ENCODE results near the gene TNFRSF14. TPM values are rescaled to one million over a fixed set of nuclear protein-coding genes. Genes with fewer than 3 reads are reported as not detected.
A peak's percentile ranks its signal among the peaks of the same experiment; 100 is the strongest.

TNFRSF14 gene
- total RNA-seq, 2 experiments from 2014 or later, result 145 to 152 TPM

DNA sequence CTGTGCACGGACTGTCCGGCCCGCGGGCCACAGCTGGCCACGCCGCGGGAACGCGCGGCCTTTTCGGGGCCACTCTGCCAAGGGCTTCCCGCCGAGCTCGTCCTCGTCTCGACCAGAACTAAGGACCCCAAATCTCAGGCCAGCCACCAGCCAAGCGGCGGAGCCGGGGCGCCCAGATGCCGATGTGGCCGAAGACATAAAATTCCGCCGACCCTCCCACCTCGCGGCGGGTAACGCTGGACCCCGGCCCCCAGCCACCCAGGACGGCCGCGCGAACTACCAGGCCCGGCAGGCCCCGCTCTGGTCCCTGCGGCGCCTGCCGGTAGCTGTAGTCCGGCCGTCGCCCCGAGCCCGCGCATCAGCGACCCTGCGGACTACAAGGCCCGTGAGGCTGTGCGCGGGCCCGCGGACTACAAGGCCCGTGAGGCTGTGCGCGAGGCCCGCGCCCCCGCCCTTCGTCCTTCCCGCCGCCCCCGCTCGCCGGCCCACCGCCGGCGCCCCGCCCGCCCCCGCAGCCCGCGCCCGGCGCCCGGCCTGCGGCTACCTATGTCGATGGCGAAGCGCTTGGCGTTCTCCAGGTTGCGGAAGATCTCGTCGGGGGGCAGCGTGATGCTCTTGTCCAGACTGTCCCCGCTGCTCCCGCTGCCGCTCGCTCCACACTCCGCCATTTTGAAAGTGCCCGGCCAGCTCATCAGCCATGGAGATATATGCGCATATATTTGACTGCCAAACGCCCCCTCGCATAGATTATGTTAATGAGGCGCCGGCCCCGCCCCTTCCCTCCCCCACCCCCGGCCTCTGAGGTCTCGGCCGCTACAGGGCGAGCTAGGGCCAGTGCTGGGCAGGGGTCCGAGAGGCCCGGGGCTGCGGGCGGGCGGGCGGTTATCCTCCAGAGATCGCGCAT is 30.0 kb upstream of the TNFRSF14 start, which contains the start of gene PANK4:
PANK4 (minus strand) TSS at position 677 of the 904 bp plus-strand sequence; CDS start at position 668, 9 bp downstream.
- POLR2A ChIA-PET, result interaction anchor here (0.8 to 4.7 kb wide), 12 partner anchors 16 to 225 kb away, joined by 3 to 53 read pairs (median 10); partner anchors contain the start of genes MORN1, RER1 and TNFRSF14
- no peaks in the 10 kb centered on the region for H3K36me3 Mint-ChIP-seq
- no peaks in the 10 kb centered on the region for H3K9me3 Mint-ChIP-seq
- H3K4me3 Mint-ChIP-seq, result peak within 1 kb of the TSS; percentile 85
- peak; percentile 92 for DNase-seq
- H3K27me3 Mint-ChIP-seq, result peaks cover 5% of the 10 kb centered on the region
- peaks cover 45% of the 10 kb centered on the region for H3K4me1 Mint-ChIP-seq (ENCODE audit: low read depth)
- H3K27ac Mint-ChIP-seq, result peak within 1 kb of the TSS; percentile 92
- CTCF ChIA-PET, result interaction anchor here (0.8 to 4.2 kb wide), 13 partner anchors 14 to 331 kb away, joined by 3 to 29 read pairs (median 4); partner anchors contain the start of genes PEX10, PRXL2B and TNFRSF14
- intact Hi-C loops (cut with micrococcal nuclease), result loop anchor here (1.0 to 2.0 kb wide), 6 partner anchors 22 to 607 kb away; partner anchors contain the start of genes PEX10, PRXL2B and TMEM52

DNA sequence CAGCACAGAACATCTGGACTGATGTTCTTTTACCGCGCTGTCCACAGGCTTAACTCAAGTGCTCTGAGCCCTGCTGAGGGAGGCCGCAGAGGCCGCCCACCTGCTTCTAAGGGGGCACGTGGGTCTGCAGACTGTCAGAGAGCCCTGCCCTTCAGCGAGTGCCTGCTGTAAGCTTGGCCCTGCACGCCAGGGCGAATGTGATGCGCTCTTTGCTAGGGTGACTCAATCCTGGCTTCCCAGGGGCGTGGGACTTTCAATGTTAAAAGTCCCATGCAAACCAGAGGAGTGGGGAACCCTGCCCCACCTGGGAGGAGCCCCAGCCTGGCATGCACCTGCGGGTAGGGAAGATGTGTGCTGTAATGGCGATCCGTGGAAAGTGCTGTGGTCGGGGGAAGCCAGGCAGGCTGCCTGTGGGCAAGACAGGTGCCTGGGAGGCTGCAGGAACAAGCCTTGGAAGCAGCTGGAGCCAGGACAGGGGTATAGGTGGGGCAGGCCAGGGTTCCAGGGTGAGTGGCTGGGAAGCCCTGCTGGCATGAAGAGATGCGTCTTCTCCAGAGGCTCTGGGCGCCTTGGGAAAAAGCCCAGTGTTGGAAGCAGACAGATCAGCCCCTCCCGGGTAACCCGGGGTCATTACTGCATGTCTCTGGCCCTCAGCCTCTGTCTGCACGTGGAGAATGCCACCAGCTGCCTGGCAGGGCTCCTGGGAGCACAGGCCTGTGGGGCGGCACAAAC is 29.2 kb upstream of the TNFRSF14 start:
- ChIA-PET CTCF (interaction anchor here (0.8 to 4.2 kb wide), 6 partner anchors 13 to 114 kb away, joined by 4 to 29 read pairs (median 6); partner anchors contain the start of genes PEX10 and PRXL2B), POLR2A (interaction anchor here (1.4 to 4.7 kb wide), 10 partner anchors 15 to 226 kb away, joined by 3 to 53 read pairs (median 11); partner anchors contain the start of genes MORN1, RER1 and TNFRSF14)
- Mint-ChIP-seq H3K36me3 (no peaks in the 10 kb centered on the region), H3K4me3 (peak overlapping the region; percentile 62), H3K27ac (peak overlapping the region; percentile 38), H3K27me3 (peaks cover 9% of the 10 kb centered on the region), H3K9me3 (no peaks in the 10 kb centered on the region), H3K4me1 (ENCODE audit: low read depth) (peaks cover 45% of the 10 kb centered on the region)
- intact Hi-C loops (cut with micrococcal nuclease), result loop anchor here (1.0 to 2.0 kb wide), 6 partner anchors 21 to 608 kb away; partner anchors contain the start of genes PEX10, PRXL2B and TMEM52
- peak; percentile 88 for DNase-seq

DNA sequence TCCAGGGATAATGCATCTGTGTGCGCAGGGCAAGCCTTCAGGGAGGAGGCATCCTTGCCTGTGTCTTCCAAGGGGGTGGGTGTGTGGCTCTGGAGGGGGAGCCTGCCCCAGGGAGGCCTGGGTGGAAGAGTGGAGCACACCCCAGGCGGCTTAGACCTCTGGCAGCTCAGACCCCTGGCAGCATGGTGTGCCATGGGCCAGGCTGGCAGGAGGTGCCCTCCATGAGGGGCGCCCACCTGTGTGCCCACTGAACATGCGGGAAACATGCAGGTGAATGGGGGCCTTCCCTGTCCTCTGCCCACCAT is 28.7 kb upstream of the TNFRSF14 start:
- POLR2A ChIA-PET, result interaction anchor here (1.6 to 4.7 kb wide), 4 partner anchors 19 to 227 kb away, joined by 3 to 53 read pairs (median 15); partner anchors contain the start of gene TNFRSF14
- Mint-ChIP-seq H3K27ac (no peak overlapping the region), H3K4me3 (no peak overlapping the region), H3K36me3 (no peaks in the 10 kb centered on the region), H3K27me3 (peaks cover 9% of the 10 kb centered on the region), H3K9me3 (no peaks in the 10 kb centered on the region), H3K4me1 (ENCODE audit: low read depth) (peaks cover 42% of the 10 kb centered on the region)
- intact Hi-C loops (cut with micrococcal nuclease), result loop anchor here (2.0 kb wide), 2 partner anchors 51 to 609 kb away; partner anchors contain the start of gene TMEM52
- CTCF ChIA-PET, result interaction anchor here (0.8 kb wide), 1 partner anchor 113 kb away, joined by 6 read pairs; no protein-coding TSS in a partner anchor
- DNase-seq, result no peak

DNA sequence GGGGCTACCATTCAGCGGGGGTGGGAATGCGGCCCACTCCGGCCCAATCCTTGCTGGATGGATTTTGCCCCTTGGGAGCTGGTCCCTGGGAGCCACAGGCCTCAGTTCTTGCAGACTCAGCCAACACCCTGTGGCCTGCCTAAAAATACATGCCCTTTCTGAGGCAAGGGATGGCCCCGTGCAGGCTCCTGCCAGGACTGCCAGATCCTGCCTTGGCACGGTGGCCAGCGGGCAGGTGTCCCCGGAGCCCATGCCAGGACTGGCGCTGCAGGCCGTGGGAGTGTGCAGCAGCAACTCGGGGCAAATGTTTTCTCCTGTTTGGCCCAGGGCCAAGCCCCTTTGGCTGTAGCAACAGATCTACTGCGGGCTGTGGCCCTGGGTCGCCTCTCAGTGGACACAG is 28.2 kb upstream of the TNFRSF14 start:
- DNase-seq, result no peak
- Mint-ChIP-seq H3K36me3 (no peaks in the 10 kb centered on the region), H3K4me3 (no peak overlapping the region), H3K27me3 (peaks cover 9% of the 10 kb centered on the region), H3K4me1 (ENCODE audit: low read depth) (peaks cover 37% of the 10 kb centered on the region), H3K27ac (no peak overlapping the region), H3K9me3 (no peaks in the 10 kb centered on the region)
- intact Hi-C loops (cut with micrococcal nuclease), result no loop called here
- CTCF ChIA-PET, result interaction anchor here (2.4 kb wide), 1 partner anchor 19 kb away, joined by 10 read pairs; no protein-coding TSS in a partner anchor
- POLR2A ChIA-PET, result no interaction called here

DNA sequence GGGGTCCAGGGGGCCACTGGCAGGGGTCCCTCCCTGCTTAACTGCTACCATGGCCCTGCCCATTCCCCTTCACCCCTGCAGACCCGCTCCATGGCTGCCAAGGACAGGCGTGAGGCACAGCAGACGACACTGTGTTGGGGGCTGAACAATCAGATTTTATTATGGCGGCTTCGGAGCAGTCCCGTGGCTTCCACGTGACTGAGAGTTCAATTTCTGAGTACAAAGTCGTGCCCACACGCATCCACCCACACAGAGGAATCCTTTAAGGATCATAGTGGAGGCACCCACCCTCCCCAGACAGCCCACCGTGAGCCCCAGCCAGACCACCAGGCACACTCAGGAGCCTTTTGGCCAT is 27.6 kb upstream of the TNFRSF14 start:
- intact Hi-C loops (cut with micrococcal nuclease), result no loop called here
- no peaks in the 10 kb centered on the region for H3K9me3 Mint-ChIP-seq
- POLR2A ChIA-PET, result interaction anchor here (1.8 to 3.4 kb wide), 2 partner anchors 17 to 19 kb away, joined by 7 to 16 read pairs; no protein-coding TSS in a partner anchor
- peaks cover 32% of the 10 kb centered on the region for H3K4me1 Mint-ChIP-seq (ENCODE audit: low read depth)
- H3K27me3 Mint-ChIP-seq, result peaks cover 9% of the 10 kb centered on the region
- no peaks in the 10 kb centered on the region for H3K36me3 Mint-ChIP-seq
- no peak overlapping the region for H3K27ac Mint-ChIP-seq
- no peak for DNase-seq
- CTCF ChIA-PET, result interaction anchor here (1.0 to 2.4 kb wide), 3 partner anchors 19 to 137 kb away, joined by 3 to 10 read pairs (median 6); partner anchors contain the start of genes MORN1 and RER1
- H3K4me3 Mint-ChIP-seq, result no peak overlapping the region

DNA sequence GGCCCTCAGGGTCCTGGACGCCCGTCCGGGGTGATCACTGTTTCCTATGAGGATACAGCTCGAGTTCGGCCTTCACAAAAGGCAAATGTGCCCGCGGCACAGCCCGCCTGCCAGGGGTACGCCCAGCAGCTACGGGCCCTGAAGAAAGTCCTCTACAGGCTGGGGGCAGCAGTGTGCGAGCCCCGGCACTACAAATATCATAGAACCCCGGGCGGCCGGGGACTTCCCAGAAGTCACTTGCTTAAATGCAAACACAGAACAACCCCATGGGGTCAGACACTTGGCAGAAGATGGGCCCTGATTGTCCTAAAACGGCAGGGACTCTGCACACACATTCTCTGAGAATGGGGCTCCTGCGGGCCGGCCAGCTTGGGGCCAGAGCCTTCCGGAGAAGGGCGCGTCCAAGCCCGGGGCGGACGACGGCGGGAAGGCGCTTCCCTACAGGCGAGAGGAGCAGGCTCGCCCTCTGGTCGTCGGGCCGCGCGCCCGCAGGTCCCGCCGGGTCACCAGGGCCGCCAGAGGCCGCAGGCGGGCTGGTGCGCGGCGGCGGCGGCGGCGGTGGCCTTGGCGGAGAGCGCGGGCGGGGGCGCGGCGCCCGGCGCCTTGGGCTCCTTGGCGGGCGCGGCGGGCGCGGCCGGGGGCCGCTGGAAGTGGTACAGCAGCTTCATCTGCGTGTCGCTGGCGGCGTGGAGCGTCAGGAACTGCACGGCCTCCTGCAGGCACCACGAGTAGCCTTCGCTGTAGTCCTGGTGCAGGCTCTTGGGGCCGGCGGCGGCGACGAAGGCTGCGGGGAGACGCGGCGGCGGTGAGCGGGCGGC is 27.0 kb upstream of the TNFRSF14 start:
- Mint-ChIP-seq H3K9me3 (no peaks in the 10 kb centered on the region), H3K27ac (no peak overlapping the region), H3K4me3 (peak overlapping the region; percentile 50), H3K4me1 (ENCODE audit: low read depth) (peaks cover 28% of the 10 kb centered on the region), H3K36me3 (no peaks in the 10 kb centered on the region), H3K27me3 (peaks cover 9% of the 10 kb centered on the region)
- CTCF ChIA-PET, result interaction anchor here (0.8 to 2.4 kb wide), 5 partner anchors 10 to 138 kb away, joined by 3 to 10 read pairs (median 3); partner anchors contain the start of genes MORN1 and RER1
- intact Hi-C loops (cut with micrococcal nuclease), result no loop called here
- POLR2A ChIA-PET, result interaction anchor here (0.5 to 3.4 kb wide), 5 partner anchors 9 to 599 kb away, joined by 3 to 16 read pairs (median 4); no protein-coding TSS in a partner anchor
- peak; percentile 58 for DNase-seq

DNA sequence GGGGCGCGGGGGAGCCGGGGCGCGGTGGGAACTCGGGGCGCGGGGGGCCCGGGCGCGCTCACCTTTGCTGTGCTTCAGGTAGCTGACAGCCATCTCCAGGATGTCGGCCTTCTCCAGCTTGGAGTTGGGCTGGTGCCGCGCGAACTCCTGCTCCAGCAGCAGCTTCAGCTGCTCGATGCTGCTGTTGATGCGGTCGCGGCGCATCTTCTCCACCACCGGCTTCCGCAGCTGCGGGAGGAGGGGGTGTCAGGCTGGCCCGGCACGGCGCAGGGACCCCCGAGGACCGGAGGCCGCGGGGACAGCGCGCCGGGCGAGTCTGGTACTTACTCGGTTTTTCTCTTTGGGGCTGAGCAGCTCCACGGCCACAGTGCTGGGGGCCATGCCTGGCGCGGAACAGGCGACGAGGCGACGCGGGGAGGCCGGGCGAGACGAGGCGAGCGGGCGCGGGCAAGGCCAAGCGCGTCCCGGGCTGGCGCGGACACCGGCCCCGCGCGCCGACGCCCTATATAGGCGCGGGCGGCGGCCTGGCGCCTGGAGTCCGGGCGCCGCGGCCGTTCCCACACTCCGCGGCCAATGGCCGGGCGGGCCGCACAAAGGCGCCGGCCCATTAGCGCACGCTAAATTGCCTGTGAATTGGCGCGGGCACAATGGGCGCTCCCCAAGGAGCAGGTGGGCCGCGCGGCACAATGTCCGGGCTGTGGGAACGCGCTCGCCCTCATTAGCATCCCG is 26.2 kb upstream of the TNFRSF14 start, which contains the start of gene HES5:
HES5 (minus strand) TSS at position 480 of the 729 bp plus-strand sequence; CDS start at position 381, 99 bp downstream.
- CTCF ChIA-PET, result interaction anchor here (0.8 to 2.4 kb wide), 6 partner anchors 10 to 138 kb away, joined by 3 to 10 read pairs (median 3); partner anchors contain the start of genes MORN1 and RER1
- intact Hi-C loops (cut with micrococcal nuclease), result no loop called here
- Mint-ChIP-seq H3K27ac (no peak within 1 kb of the TSS), H3K9me3 (no peaks in the 10 kb centered on the region), H3K27me3 (peaks cover 9% of the 10 kb centered on the region), H3K36me3 (no peaks in the 10 kb centered on the region), H3K4me3 (peak within 1 kb of the TSS; percentile 50), H3K4me1 (ENCODE audit: low read depth) (peaks cover 20% of the 10 kb centered on the region)
- POLR2A ChIA-PET, result interaction anchor here (0.5 to 3.4 kb wide), 6 partner anchors 8 to 58 kb away, joined by 3 to 16 read pairs (median 4); no protein-coding TSS in a partner anchor
- DNase-seq, result no peak

DNA sequence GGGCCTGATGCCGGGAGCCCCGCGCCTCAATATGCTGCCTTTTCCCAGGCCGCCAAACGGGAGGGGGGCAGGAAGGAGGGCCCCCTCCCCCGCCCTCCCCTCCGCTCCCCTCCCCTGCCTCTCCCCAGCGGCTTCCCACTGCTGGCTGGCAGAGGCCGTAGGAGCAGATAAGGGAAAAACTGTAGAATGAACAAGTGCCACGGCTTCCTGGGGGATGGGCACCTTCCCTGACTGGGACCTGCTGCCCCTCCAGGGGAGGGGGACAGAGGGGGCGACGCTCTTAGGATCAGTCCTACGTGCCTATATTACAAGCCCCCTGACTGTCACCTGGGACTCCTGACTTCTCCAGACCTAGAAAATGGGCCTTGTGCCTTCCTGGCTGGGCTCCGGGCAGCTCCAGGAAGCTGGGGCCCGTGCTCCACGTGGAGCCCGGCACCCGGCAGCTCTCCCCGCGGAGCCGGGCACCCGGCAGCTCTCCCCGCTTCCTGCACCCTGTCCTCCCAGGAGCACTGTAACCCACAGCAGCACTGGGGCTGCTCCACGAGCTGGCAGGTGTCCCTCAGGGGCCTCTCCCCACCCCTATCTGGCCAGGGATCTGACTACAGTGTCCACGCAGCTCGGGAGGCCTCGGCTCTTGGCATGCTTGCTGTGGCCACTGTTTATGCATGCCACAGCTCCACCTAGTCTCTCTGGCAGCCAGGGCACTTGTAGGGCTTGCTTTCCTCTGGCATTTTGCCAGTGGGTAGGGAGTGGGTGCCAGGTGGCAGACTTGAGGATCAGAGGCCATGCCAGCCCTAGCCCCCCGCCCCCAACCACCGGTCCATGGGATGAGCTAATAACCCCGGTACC is 25.4 kb upstream of the TNFRSF14 start:
- H3K27ac Mint-ChIP-seq, result no peak overlapping the region
- ChIA-PET CTCF (interaction anchor here (0.7 to 1.4 kb wide), 3 partner anchors 9 to 23 kb away, joined by 3 to 5 read pairs (median 3); no protein-coding TSS in a partner anchor), POLR2A (interaction anchor here (1.0 to 3.4 kb wide), 4 partner anchors 14 to 57 kb away, joined by 3 to 16 read pairs (median 4); no protein-coding TSS in a partner anchor)
- intact Hi-C loops (cut with micrococcal nuclease), result no loop called here
- no peaks in the 10 kb centered on the region for H3K9me3 Mint-ChIP-seq
- DNase-seq, result no peak
- no peak overlapping the region for H3K4me3 Mint-ChIP-seq
- H3K27me3 Mint-ChIP-seq, result peaks cover 9% of the 10 kb centered on the region
- peaks cover 17% of the 10 kb centered on the region for H3K4me1 Mint-ChIP-seq (ENCODE audit: low read depth)
- no peaks in the 10 kb centered on the region for H3K36me3 Mint-ChIP-seq

DNA sequence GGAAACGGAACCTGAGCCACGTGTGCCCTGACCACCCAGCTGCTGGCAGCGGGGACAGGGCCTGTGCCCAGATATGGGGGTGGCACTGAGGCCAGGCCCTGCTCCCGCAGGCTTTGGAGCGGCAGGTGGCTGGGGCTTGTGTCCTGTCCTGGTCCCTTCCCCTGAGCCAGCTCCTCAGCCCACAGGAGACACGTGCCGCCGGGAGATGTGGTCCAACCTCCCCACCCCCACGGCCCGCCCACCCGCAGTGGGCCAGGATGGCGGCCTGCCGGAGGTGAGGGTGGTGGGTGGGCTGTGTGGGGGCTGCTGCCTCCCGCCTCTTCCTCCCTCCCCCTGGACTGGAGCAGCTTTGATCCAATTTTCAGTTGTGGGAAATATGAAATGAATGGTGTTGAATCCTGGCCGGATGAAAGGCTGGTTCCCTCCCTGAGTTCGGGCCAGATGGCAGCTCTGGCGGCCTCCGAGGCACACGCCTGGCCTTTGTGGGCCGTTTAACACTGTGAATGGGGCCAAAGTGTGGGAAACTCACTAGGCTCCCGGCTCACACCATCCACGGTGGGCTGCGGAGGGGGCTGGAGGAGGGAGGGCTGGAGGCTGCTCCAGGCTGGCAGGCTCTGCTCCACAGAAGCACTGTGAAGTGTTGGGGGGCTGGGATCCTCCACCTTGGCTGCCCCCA is 23.5 kb upstream of the TNFRSF14 start:
- H3K4me1 Mint-ChIP-seq (ENCODE audit: low read depth), result peaks cover 9% of the 10 kb centered on the region
- H3K9me3 Mint-ChIP-seq, result no peaks in the 10 kb centered on the region
- H3K4me3 Mint-ChIP-seq, result no peak overlapping the region
- peaks cover 8% of the 10 kb centered on the region for H3K27me3 Mint-ChIP-seq
- DNase-seq, result no peak
- intact Hi-C loops (cut with micrococcal nuclease), result no loop called here
- ChIA-PET CTCF (interaction anchor here (1.3 kb wide), 1 partner anchor 15 kb away, joined by 3 read pairs; no protein-coding TSS in a partner anchor), POLR2A (interaction anchor here (0.6 kb wide), 1 partner anchor 8 kb away, joined by 3 read pairs; no protein-coding TSS in a partner anchor)
- no peak overlapping the region for H3K27ac Mint-ChIP-seq
- H3K36me3 Mint-ChIP-seq, result no peaks in the 10 kb centered on the region

All from activated CD4-positive, alpha-beta memory T cell treated with anti-CD3 and anti-CD28 coated beads for 36 hours (primary cell).